Amniotic epithelial cell (primary cell): ENCODE measurements around the gene RGPD3.
"Not testable (repeated sequence)": the region's sequence is repeated elsewhere in the genome, so short reads cannot be mapped to it uniquely, and the experiment has no call there.

Experiments
- DNase-seq: peaks from one replicate; pipeline ENCODE4 v3.0.0-alpha.2; 2010; ENCODE audit warnings: low read depth

The RGPD3 gene

GRCh38 chr2:106468107-106468506, at the start of gene RGPD3:
TSS of gene RGPD3 (minus strand) at chr2:106468413. CDS start at chr2:106468288, 125 bp downstream.
- not testable (repeated sequence) for DNase-seq

GRCh38 chr2:106517329-106517728, 49.1 kb upstream of the RGPD3 start:
- no peak for DNase-seq

GRCh38 chr2:106516864-106517263, 48.7 kb upstream of the RGPD3 start:
- no peak for DNase-seq

- no peak for DNase-seq
These were observed 48.2 kb upstream of the RGPD3 start for GRCh38 chr2:106516436-106516835.

- DNase-seq, result peak; percentile 45
These were observed 46.6 kb upstream of the RGPD3 start for GRCh38 chr2:106514827-106515226.

GRCh38 chr2:106513391-106513790, 45.2 kb upstream of the RGPD3 start:
- not testable (repeated sequence) for DNase-seq

- not testable (repeated sequence) for DNase-seq
These were observed 43.7 kb upstream of the RGPD3 start for GRCh38 chr2:106511934-106512333.

DNA sequence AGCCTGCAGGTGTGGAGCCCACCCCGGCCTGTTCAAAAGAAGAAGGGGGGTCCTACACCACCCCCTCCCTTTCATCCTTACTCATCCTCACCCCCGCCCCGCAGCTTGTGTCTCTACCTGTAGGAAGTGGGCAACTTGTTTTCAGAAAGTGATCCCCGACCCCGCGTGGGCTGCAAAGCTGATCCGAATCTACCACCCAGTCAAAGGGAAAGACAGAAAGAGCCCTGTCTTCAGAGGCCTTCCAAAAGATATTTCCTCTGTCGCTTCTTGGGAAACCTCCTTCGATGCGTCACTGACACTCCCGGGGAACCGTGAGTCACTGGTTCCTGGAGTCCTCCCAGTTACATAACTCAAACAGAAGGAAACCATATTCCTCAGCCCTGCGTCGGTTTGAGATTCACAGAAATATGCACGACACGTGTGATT, 43.3 kb upstream of the RGPD3 start:
- DNase-seq, result peak; percentile 59

GRCh38 chr2:106510791-106511190, 42.6 kb upstream of the RGPD3 start:
- DNase-seq, result not testable (repeated sequence)

- not testable (repeated sequence) for DNase-seq
These were observed 41.2 kb upstream of the RGPD3 start for GRCh38 chr2:106509374-106509770.

DNA sequence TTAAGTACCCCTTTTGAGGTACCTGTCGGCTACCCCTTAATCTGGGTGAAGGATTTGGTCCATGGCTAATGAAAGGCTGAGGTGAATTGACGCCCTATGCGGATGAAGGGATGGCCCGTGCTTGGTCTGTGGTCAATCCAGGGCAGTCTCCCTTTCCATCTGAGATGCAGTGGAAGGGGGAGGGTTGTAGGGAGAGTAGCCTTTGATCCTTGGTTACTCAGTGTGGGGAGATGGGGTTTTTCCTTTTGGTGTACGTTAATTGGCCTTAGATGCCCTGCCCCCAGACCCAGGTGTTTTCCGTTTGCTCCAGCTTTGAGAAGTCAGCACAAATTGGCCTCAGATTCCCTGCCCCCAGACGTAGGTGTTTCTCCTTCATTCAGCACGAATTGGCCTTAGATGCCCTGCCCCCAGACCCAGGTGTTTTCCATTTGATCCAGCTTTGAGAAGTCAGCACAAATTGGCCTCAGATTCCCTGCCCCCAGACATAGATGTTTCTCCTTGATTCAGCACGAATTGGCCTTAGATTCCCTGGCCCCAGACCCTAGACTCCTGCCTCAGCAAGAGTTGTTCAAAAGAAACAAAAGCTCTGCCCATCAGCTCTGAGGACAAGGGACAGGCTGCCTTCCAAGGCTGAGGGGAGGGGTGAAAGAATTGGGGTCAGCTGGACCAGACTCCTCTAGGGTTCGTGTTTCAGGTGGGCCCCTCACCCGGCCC, 40.6 kb upstream of the RGPD3 start:
- DNase-seq, result not testable (repeated sequence)

- DNase-seq, result not testable (repeated sequence)
These were observed 37.9 kb upstream of the RGPD3 start for GRCh38 chr2:106506002-106506687.

- DNase-seq, result not testable (repeated sequence)
These were observed 36.6 kb upstream of the RGPD3 start for GRCh38 chr2:106504787-106505186.

- DNase-seq, result not testable (repeated sequence)
These were observed 36.0 kb upstream of the RGPD3 start for GRCh38 chr2:106504192-106504591.

DNA sequence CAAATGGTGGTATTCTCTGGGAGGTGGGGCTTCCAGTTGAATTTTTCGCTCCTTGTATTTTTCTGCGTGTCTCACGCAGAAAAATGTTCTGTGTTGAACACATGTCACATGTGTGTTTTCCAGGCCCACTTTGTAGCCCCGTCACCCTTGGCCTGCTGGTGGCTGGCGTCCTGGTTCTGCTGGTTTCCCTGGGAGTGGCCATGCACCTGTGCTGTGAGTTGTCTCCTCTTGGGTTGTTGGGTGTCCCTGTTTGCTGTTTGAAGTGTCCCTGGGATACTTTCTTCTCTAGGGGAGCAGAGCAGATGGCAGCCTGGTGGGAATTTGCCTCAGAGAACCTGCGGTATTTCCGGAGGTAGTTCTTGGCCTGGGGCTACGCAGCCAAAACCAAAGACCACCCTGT, 34.1 kb upstream of the RGPD3 start:
- DNase-seq, result not testable (repeated sequence)

GRCh38 chr2:106500350-106500749, 32.1 kb upstream of the RGPD3 start:
- not testable (repeated sequence) for DNase-seq

- DNase-seq, result not testable (repeated sequence)
These were observed 30.3 kb upstream of the RGPD3 start for GRCh38 chr2:106498549-106498948.

DNA sequence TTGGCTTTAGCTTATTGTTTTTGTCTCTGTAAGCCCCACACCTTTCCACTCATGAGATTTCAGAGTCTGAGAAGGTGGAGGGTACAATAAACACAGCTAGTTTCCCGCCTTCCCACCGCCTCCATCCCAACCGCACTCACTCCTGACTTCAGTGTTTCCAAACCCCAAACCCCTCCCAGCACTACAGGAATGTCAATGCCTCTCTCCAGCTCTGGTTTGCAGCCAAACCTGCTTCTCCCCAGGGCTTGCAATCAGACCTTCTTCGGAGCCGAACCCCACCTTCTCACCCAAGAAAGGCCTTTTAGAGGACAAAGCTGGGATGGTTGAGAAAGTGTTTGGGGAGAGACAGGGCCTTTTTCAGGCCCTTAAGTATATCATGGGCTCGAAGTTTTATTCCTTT, 24.7 kb upstream of the RGPD3 start:
- not testable (repeated sequence) for DNase-seq

DNA sequence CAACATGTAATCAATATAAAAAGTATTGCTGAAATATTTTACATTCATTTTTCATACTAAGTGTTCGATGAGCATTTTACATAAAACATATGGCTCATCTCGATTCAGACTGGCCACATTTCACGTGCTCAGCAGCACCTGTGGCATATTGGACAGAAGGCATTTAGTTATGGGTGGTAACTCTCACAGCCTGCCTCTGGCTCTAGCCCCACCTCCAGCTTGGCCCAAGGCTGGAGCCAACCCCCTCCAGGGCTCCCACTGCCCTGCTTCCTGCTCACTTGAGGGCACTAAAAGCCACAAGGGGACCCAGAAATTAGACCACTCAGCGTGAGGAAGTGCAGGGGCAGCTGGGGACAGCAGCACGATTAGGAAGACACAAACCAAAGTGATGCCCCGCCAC, 24.2 kb upstream of the RGPD3 start:
- DNase-seq, result not testable (repeated sequence)

DNA sequence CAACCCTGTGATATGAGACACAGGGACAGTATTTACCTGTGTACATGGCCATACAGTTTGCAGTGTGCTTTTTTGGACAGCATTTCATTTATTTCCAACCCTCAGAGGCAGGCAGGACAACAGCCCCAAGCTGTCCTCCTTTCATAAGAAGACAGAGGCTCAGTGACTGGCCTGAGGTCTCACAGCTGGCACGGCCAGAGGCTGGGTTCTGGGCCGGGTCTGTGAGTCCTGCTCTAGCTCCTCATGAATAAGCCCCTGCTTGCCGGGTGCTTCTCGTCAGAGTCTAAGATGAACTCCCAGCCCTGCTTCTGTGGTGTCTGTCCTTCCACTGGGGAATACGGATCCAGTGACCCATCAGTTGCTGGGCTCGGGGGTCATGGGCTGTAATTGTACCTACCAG, 21.5 kb upstream of the RGPD3 start:
- not testable (repeated sequence) for DNase-seq

DNA sequence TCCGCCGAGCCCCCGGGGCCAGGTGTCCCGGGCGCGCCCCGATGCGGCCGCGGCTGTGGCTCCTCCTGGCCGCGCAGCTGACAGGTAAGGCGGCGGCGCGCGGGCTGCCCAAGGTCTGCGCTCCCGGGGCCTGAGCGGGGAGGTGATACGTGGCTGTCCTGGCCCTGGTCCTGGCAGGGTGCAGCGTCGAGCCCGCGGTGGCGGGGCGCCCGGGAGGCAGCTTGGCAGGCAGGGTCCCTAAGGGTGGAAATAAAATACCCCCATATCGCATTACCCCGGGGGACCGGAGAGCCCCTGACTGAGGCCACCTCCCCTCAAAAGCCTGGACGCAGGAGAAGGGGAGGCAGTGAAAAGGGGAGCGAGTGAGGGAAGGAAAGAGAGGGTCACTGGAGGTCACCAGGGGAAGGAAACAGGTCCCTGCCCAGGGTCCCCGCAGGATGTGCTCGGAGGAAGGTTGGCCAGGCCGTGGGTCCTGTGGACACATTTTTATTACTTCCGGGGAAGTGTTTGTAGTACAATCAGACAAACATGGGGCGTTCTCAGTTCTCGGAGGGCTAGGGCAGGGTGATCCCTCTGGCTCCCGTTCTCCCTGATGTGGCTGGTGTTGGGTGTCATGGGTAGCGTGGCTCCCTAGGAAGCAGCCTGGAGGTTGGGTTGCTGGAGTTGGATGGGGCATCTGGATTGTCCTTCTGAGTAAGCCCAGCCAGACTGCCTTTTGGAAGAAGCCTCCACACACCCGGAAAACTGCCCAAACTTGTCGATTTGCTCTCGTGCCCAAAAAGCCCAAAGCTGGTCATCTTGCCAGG, 19.4 kb upstream of the RGPD3 start:
- not testable (repeated sequence) for DNase-seq
